ENCODE measurements around the gene GAS2L1. TPM values are rescaled to one million over a fixed set of nuclear protein-coding genes. Genes with fewer than 3 reads are reported as not detected.

The GAS2L1 gene
- total RNA-seq, 2 donors from 2014 or later, result 0.41 to 0.79 TPM

- Mint-ChIP-seq H3K4me3 (no peak overlapping the region), H3K36me3 (ENCODE audit: insufficient read depth in 2 of 2) (no peaks in the 10 kb centered on the region), H3K9me3 (no peaks in the 10 kb centered on the region), H3K27ac (no peak overlapping the region), H3K27me3 (ENCODE audit: low read depth) (no peaks in the 10 kb centered on the region), H3K4me1 (ENCODE audit: low read depth) (no peaks in the 10 kb centered on the region)
- ATAC-seq (replicated peaks in 1 of 2) (no peak), DNase-seq (no peak)
Measured at GRCh38 chr22:29329581-29329980, 23.1 kb downstream of the GAS2L1 start.

DNA sequence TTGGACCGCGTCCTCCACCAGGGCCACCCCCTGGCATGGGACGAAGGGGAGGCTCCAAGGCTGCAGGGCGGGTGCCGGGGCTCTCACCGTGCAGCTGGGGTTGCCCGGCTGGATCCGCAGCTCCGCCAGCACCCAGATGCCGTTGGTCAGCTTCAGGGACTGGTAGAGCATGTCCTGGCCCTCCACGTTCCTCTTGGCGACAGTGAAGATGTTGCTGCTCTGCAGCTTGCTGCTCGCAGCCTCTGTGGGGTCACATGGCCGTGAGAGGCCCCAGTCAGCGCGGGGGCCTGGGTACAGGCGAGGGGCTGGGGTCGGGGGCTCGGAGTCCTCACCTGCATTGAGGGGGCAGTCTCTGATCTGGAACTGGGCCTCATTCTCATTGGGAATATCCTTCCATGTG lies 23.8 kb downstream of the GAS2L1 start:
- Mint-ChIP-seq H3K36me3 (ENCODE audit: insufficient read depth in 2 of 2) (no peaks in the 10 kb centered on the region), H3K4me3 (no peak overlapping the region)

DNA sequence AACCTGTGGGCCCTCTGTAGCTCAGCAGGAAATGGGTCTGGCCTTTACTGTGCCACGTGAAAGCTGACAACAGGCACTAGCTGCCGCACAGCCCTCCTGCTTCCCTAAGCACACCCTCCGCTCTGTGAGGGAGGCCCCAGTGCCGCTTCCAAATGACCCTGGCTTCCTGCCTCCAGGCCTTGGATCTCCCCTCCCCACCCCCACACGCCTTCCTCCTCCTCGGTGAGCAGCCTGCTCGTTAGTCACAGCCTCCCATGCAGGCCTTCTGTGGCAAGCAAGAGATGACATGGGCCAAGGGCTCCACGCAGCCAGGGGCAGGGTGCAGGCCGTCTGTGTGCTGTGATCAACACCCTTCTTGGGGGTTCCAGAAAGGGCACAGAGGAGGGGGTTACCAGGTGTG lies 24.3 kb downstream of the GAS2L1 start:
- Mint-ChIP-seq H3K4me3 (no peak overlapping the region), H3K36me3 (ENCODE audit: insufficient read depth in 2 of 2) (no peaks in the 10 kb centered on the region), H3K27me3 (ENCODE audit: low read depth) (no peaks in the 10 kb centered on the region), H3K27ac (no peak overlapping the region), H3K4me1 (ENCODE audit: low read depth) (no peaks in the 10 kb centered on the region), H3K9me3 (no peaks in the 10 kb centered on the region)
- DNase-seq (no peak), ATAC-seq (replicated peaks in 1 of 2) (no peak)

More for the DNA sequence above, 23.8 kb downstream of the GAS2L1 start:
- H3K27me3 Mint-ChIP-seq (ENCODE audit: low read depth), result no peaks in the 10 kb centered on the region
- DNase-seq, result no peak
- H3K27ac Mint-ChIP-seq, result no peak overlapping the region
- no peaks in the 10 kb centered on the region for H3K4me1 Mint-ChIP-seq (ENCODE audit: low read depth)
- no peaks in the 10 kb centered on the region for H3K9me3 Mint-ChIP-seq
- ATAC-seq (replicated peaks in 1 of 2), result no peak

- no peak overlapping the region for H3K4me3 Mint-ChIP-seq
- no peaks in the 10 kb centered on the region for H3K36me3 Mint-ChIP-seq (ENCODE audit: insufficient read depth in 2 of 2)
- no peaks in the 10 kb centered on the region for H3K9me3 Mint-ChIP-seq
- DNase-seq, result no peak
- no peaks in the 10 kb centered on the region for H3K4me1 Mint-ChIP-seq (ENCODE audit: low read depth)
- no peak for ATAC-seq (replicated peaks in 1 of 2)
- no peak overlapping the region for H3K27ac Mint-ChIP-seq
- no peaks in the 10 kb centered on the region for H3K27me3 Mint-ChIP-seq (ENCODE audit: low read depth)
Measured at GRCh38 chr22:29331213-29331612, 24.8 kb downstream of the GAS2L1 start.

DNA sequence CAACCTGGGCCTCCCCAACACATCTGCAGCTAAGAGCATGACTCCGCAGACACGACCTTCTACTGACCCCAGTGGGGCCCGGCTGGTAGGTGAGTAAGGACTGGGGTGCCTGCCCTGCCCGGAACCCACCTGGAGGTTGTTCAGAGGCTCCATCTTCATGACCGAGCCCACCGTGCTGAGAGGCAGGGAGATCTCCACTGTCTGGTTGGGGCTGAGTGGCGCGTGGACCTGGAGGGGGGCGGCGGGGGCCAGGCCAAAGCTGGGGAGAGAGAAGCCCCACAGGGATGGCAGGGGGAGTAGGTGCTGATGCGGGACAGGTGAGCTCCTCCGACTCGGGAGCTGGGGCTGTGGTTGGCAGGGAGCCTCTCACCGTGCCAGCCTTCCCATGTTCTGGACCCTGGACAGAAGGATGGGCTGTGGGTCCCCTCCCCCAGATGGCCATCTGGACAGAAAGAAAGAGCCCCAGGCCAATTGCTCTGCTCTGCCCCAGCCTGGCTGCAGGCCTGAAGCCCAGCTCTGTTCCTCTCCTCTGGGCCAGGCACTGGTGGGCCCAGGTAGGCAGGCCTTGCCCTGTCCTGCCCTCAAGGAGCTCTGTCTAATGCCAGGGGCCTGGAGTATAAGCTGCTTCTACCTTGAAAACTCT lies 25.3 kb downstream of the GAS2L1 start:
- no peaks in the 10 kb centered on the region for H3K36me3 Mint-ChIP-seq (ENCODE audit: insufficient read depth in 2 of 2)
- H3K27me3 Mint-ChIP-seq (ENCODE audit: low read depth), result no peaks in the 10 kb centered on the region
- ATAC-seq (replicated peaks in 1 of 2) (no peak), DNase-seq (no peak)
- no peak overlapping the region for H3K27ac Mint-ChIP-seq
- H3K4me3 Mint-ChIP-seq, result no peak overlapping the region
- no peaks in the 10 kb centered on the region for H3K4me1 Mint-ChIP-seq (ENCODE audit: low read depth)
- H3K9me3 Mint-ChIP-seq, result no peaks in the 10 kb centered on the region

DNA sequence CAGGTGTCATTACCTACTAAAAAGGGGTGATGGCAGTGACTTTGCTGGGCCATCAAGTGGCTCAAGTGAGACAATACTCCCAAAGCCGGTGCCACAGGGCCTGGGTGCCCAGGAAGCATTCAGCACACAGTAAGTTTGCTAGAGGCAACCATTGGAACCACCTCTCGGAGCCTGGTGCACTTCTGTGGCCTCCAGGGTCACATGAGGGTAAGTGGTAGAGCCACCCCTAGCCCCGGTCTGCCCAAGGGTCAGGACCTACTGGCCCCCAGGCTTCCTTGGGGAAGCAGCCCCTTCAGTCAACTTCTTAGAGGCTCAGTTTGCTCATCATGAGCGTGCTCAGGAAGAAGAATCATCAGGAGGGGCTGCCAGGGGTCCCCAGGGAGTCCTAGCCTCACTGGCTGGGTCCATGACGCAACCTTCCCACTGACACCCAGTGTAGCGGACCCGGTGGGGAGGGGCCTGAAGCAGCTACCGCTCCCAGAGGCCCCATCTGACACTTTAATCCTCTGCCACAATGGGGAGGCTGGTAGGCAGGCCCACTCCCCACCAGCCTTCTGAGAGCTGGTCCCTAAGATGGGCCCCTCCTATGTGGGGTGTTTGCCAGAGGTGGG lies 26.5 kb downstream of the GAS2L1 start:
- Mint-ChIP-seq H3K4me1 (ENCODE audit: low read depth) (no peaks in the 10 kb centered on the region), H3K27me3 (ENCODE audit: low read depth) (no peaks in the 10 kb centered on the region), H3K9me3 (no peaks in the 10 kb centered on the region), H3K4me3 (no peak overlapping the region), H3K27ac (no peak overlapping the region), H3K36me3 (ENCODE audit: insufficient read depth in 2 of 2) (peaks cover 0 to 2% of the 10 kb centered on the region in 2 donors)
- ATAC-seq (replicated peaks in 1 of 2), result no peak
- no peak for DNase-seq

GRCh38 chr22:29334148-29334547 lies 27.7 kb downstream of the GAS2L1 start:
- no peaks in the 10 kb centered on the region for H3K4me1 Mint-ChIP-seq (ENCODE audit: low read depth)
- no peak for DNase-seq
- peaks cover 2 to 6% of the 10 kb centered on the region in 2 donors for H3K36me3 Mint-ChIP-seq (ENCODE audit: insufficient read depth in 2 of 2)
- H3K9me3 Mint-ChIP-seq, result no peaks in the 10 kb centered on the region
- no peak overlapping the region for H3K27ac Mint-ChIP-seq
- no peak for ATAC-seq (replicated peaks in 1 of 2)
- no peak overlapping the region for H3K4me3 Mint-ChIP-seq
- H3K27me3 Mint-ChIP-seq (ENCODE audit: low read depth), result no peaks in the 10 kb centered on the region

GRCh38 chr22:29334696-29335344 lies 28.4 kb downstream of the GAS2L1 start:
- H3K4me3 Mint-ChIP-seq, result no peak overlapping the region
- peaks cover 2 to 7% of the 10 kb centered on the region in 2 donors for H3K36me3 Mint-ChIP-seq (ENCODE audit: insufficient read depth in 2 of 2)
- H3K27me3 Mint-ChIP-seq (ENCODE audit: low read depth), result no peaks in the 10 kb centered on the region
- DNase-seq, result no peak
- H3K27ac Mint-ChIP-seq, result no peak overlapping the region
- no peaks in the 10 kb centered on the region for H3K9me3 Mint-ChIP-seq
- H3K4me1 Mint-ChIP-seq (ENCODE audit: low read depth), result no peaks in the 10 kb centered on the region
- no peak for ATAC-seq (replicated peaks in 1 of 2)

GRCh38 chr22:29335656-29336055 lies 29.2 kb downstream of the GAS2L1 start:
- Mint-ChIP-seq H3K4me1 (ENCODE audit: low read depth) (no peaks in the 10 kb centered on the region), H3K4me3 (no peak overlapping the region), H3K27me3 (ENCODE audit: low read depth) (no peaks in the 10 kb centered on the region), H3K27ac (no peak overlapping the region), H3K36me3 (ENCODE audit: insufficient read depth in 2 of 2) (peaks cover 2 to 7% of the 10 kb centered on the region in 2 donors), H3K9me3 (no peaks in the 10 kb centered on the region)
- DNase-seq (no peak), ATAC-seq (replicated peaks in 1 of 2) (no peak)

GRCh38 chr22:29336751-29337490 lies 30.5 kb downstream of the GAS2L1 start:
- Mint-ChIP-seq H3K27ac (no peak overlapping the region), H3K4me3 (no peak overlapping the region), H3K9me3 (no peaks in the 10 kb centered on the region), H3K36me3 (ENCODE audit: insufficient read depth in 2 of 2) (peaks cover 2 to 7% of the 10 kb centered on the region in 2 donors), H3K4me1 (ENCODE audit: low read depth) (no peaks in the 10 kb centered on the region), H3K27me3 (ENCODE audit: low read depth) (no peaks in the 10 kb centered on the region)
- no peak for DNase-seq
- no peak for ATAC-seq (replicated peaks in 1 of 2)

DNA sequence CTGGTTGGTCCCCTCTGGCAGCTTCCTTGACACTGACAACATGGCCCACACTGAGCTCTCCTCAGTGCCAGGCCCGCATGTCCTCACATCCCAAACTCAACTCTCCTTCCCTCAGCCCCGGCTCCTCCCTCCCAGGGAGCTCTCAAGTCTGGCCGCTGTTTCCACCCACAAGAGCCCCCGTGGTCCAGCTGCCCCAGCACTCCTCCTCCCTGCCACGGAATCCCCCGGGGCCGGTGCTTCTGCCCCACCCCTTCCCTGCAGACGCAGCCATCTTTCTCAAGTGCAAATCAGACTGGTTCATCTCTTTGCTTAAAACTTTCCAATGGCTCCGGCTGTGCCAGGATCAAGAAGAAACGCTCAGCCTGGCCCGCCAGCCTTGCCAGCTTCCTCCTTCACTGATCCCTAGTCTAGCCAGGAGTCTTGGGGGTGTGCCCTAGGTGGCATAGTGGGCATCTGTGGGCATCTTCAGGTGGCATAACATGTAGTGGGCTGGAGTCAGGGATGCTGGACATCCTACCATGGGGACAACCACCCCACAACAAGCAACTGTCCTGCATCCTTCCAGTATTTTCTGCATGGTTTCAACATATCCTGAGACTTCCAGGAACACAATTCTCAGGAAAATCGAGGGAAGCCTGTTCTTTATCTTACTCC lies 31.3 kb downstream of the GAS2L1 start:
- Mint-ChIP-seq H3K27me3 (ENCODE audit: low read depth) (no peaks in the 10 kb centered on the region), H3K9me3 (no peaks in the 10 kb centered on the region), H3K36me3 (ENCODE audit: insufficient read depth in 2 of 2) (peaks cover 2 to 7% of the 10 kb centered on the region in 2 donors), H3K27ac (no peak overlapping the region), H3K4me1 (ENCODE audit: low read depth) (no peaks in the 10 kb centered on the region), H3K4me3 (no peak overlapping the region)
- no peak for DNase-seq
- no peak for ATAC-seq (replicated peaks in 1 of 2)

DNA sequence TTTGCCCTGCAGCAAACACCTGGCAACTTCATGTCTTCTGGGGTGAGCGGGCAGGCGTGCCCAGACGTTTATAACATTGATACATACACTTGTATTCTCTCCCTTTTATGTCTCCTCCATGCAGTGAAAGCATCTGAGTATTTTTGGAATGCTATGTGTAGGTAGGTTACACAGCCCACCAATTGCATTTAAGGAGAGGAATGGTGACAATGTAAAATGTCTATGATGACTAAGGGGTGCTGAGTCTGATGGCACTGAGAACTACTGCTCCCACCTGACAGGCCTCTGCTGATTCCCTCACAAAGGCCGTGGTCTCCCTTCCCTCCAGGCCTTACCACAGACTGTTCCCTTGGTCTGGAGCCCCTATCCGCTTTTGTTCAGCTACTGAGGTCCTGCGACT lies 31.9 kb downstream of the GAS2L1 start:
- DNase-seq (no peak), ATAC-seq (replicated peaks in 1 of 2) (no peak)
- Mint-ChIP-seq H3K27ac (no peak overlapping the region), H3K4me3 (no peak overlapping the region), H3K9me3 (no peaks in the 10 kb centered on the region), H3K36me3 (ENCODE audit: insufficient read depth in 2 of 2) (peaks cover 2 to 7% of the 10 kb centered on the region in 2 donors), H3K4me1 (ENCODE audit: low read depth) (no peaks in the 10 kb centered on the region), H3K27me3 (ENCODE audit: low read depth) (no peaks in the 10 kb centered on the region)
